ENCODE measurements around the gene SRP54. TPM values are rescaled to one million over a fixed set of nuclear protein-coding genes. Genes with fewer than 3 reads are reported as not detected.

Gene SRP54
- total and polyA plus RNA-seq, 2 of the 8 experiments (the other 6 are each of a cell fraction or from before 2014, with no cell fraction given) = 19.7 to 60.0 TPM

DNA sequence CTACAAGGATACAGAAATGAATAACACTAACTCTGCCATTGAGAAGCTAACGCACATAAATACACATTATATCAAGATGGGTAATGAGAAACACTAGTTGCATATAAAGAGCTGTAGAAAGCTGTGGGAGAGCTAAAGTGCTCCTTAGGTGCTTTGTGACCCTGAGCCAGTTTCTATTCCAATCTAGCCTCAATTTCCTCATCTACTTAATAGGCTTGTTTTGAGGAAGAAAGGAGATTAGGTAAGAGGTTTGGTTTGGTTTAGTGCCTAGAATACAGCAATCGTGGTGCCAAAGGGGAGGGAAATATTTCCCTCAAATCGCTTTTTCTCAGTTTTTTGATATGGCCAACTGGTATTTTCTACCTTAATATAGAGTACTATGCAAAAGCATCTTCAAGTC lies 994 bp downstream of the SRP54 start:
- H2AK5ac ChIP-seq (ENCODE audit: low read depth, low read length) = no peak overlapping the region
- H3K56ac ChIP-seq (replicated peaks; ENCODE audit: insufficient read length, low read depth, low read length) = no peak overlapping the region
- no peak overlapping the region for H2BK120ac ChIP-seq (replicated peaks; ENCODE audit: low read depth, low read length)
- no peaks in the 10 kb centered on the region for H4K20me1 ChIP-seq (replicated peaks in 1 of 2; ENCODE audit: control insufficient read depth in 1 of 2, insufficient read depth in 2 of 2, low read length in 2 of 2)
- H2BK15ac ChIP-seq (ENCODE audit: low read length) = no peak overlapping the region
- peak overlapping the region in 3 of 4 experiments; percentile 35 to 85 (median 39); a peak in 4 of 7 replicates for H3K9ac ChIP-seq (replicated peaks in 1 of 4; ENCODE audit: extremely low read depth in 1 of 4, low read depth in 3 of 4, low read length in 3 of 4)
- H3K18ac ChIP-seq (ENCODE audit: extremely low read depth, low read length) = no peak overlapping the region
- H2BK12ac ChIP-seq (ENCODE audit: low read depth, low read length) = no peak overlapping the region
- H3K79me1 ChIP-seq (ENCODE audit: low read depth, low read length) = peaks cover 5% of the 10 kb centered on the region; the same call in 1 of the 2 replicates
- no peak overlapping the region for H3K23ac ChIP-seq (ENCODE audit: insufficient read length)
- H3K4me2 ChIP-seq (ENCODE audit: insufficient read depth in 1 of 2, low read depth in 2 of 2, low read length in 2 of 2) = peak overlapping the region; percentile 73 to 98
- peak overlapping the region; percentile 76 to 84 (median 79) for H3K4me3 ChIP-seq (ENCODE audit: extremely low read depth in 1 of 4, insufficient read depth in 2 of 4, low read depth in 3 of 4, low read length in 4 of 4)
- H4K5ac ChIP-seq (ENCODE audit: insufficient read length, low read depth, low read length) = no peak overlapping the region
- H2BK5ac ChIP-seq (ENCODE audit: low read depth, low read length) = no peak overlapping the region
- ChIA-PET POLR2A (ENCODE audit: partially characterized antibody) (interaction anchor here (0.6 to 2.3 kb wide), 9 partner anchors 10 to 259 kb away, joined by 3 to 11 read pairs (median 3); partner anchors contain the start of genes PPP2R3C and PRORP), CTCF (ENCODE audit: partially characterized antibody) (interaction anchor here (1.4 to 2.4 kb wide), 3 partner anchors 15 to 312 kb away, joined by 3 to 6 read pairs (median 3); no protein-coding TSS in a partner anchor)
- no peak for TF ChIP-seq TAF7 (optimal IDR thresholded peaks at IDR 0.05; ENCODE audit: borderline replicate concordance, low read depth, low read length)
- TF ChIP-seq NRF1 (IDR thresholded peaks at IDR 0.05; ENCODE audit: low read depth, low read length) = no peak
- no peak for TF ChIP-seq SIX5 (IDR thresholded peaks at IDR 0.05; ENCODE audit: low read depth, low read length)
- no peak for TF ChIP-seq RFX5 (IDR thresholded peaks at IDR 0.05; ENCODE audit: borderline replicate concordance, low read depth, low read length)
- no peak for TF ChIP-seq BRCA1 (IDR thresholded peaks at IDR 0.05; ENCODE audit: low read depth, low read length)
- TF ChIP-seq YY1 (IDR thresholded peaks at IDR 0.05; ENCODE audit: low read depth, low read length) = no peak
- TF ChIP-seq, protein P1, sequence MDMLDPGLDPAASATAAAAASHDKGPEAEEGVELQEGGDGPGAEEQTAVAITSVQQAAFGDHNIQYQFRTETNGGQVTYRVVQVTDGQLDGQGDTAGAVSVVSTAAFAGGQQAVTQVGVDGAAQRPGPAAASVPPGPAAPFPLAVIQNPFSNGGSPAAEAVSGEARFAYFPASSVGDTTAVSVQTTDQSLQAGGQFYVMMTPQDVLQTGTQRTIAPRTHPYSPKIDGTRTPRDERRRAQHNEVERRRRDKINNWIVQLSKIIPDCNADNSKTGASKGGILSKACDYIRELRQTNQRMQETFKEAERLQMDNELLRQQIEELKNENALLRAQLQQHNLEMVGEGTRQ (IDR thresholded peaks at IDR 0.05; ENCODE audit: low read length) = no peak
- no peak for TF ChIP-seq JUN (IDR thresholded peaks at IDR 0.05; ENCODE audit: low read depth, low read length)
- TF ChIP-seq KDM1A (IDR thresholded peaks at IDR 0.05; ENCODE audit: borderline replicate concordance, low read length) = no peak
- peaks cover 12% of the 10 kb centered on the region for H3K23me2 ChIP-seq (ENCODE audit: low read depth, low read length)
- H3K27ac ChIP-seq (ENCODE audit: low read depth, low read length) = no peak overlapping the region
- FAIRE-seq (no peak), DNase-seq (ENCODE audit: low read depth in 1 of 2, low spot score in 2 of 2) (no peak)
- WGBS, 2 experiments (ENCODE audit: extremely low coverage in 1 of 2, insufficient coverage in 1 of 2, insufficient read length in 1 of 2, insufficient replicate concordance in 2 of 2, low coverage in 1 of 2, low lambda C conversion rate in 2 of 2, missing lambda C conversion rate in 1 of 2) = 55% methylated on average over 3 of the region's 3 CpGs; no CpG with 5 or more reads in 1 of the 2 experiments
- H4K8ac ChIP-seq (ENCODE audit: extremely low read depth, insufficient read depth, low read length) = no peak overlapping the region
- H3K36me3 ChIP-seq (ENCODE audit: control insufficient read depth in 2 of 4, insufficient read depth in 4 of 4, low read length in 3 of 4) = no peaks in the 10 kb centered on the region
- no peaks in the 10 kb centered on the region for H3K9me3 ChIP-seq (ENCODE audit: insufficient read depth in 2 of 2, low read depth in 1 of 2, low read length in 1 of 2)
- no peak overlapping the region for H2BK20ac ChIP-seq (ENCODE audit: low read length)
- peaks cover 0 to 5% (median 2%) of the 10 kb centered on the region in 4 experiments; a peak in 3 of 7 replicates for H3K4me1 ChIP-seq (replicated peaks in 1 of 4; ENCODE audit: control insufficient read depth in 3 of 4, insufficient read depth in 4 of 4, low read length in 3 of 4)
- H3K27me3 ChIP-seq (replicated peaks in 1 of 4; ENCODE audit: control insufficient read depth in 3 of 4, extremely low read depth in 1 of 4, insufficient read depth in 3 of 4, low read length in 3 of 4) = no peaks in the 10 kb centered on the region
- no peak overlapping the region for H2AFZ ChIP-seq (ENCODE audit: low read length)
- no peak overlapping the region for H3K14ac ChIP-seq (ENCODE audit: insufficient read length)
- H3K79me2 ChIP-seq (ENCODE audit: control insufficient read depth in 1 of 2, insufficient read depth in 2 of 2, low read length in 2 of 2) = peaks cover 0 to 76% of the 10 kb centered on the region in 2 experiments; a peak in 2 of 4 replicates
- H3K4ac ChIP-seq (replicated peaks; ENCODE audit: insufficient read length, low read depth, low read length) = no peak overlapping the region
- no peak overlapping the region for H4K91ac ChIP-seq (replicated peaks; ENCODE audit: insufficient read length, low read length)

All from H1 (cell line).